HG03558 (cell line): ENCODE results near the gene GLIS1.

Experiments used
- ATAC-seq: cut with Tn5 transposase; IDR thresholded peaks from one replicate; pipeline ENCODE4 v1.9.1; 2021; ENCODE audit warnings: moderate number of reproducible peaks; ENCODE audit not compliant: unreplicated experiment; ENCODE audit errors: extremely low read depth

The GLIS1 gene

GRCh38 chr1:53696571-53696970, 42.4 kb downstream of the GLIS1 start:
- ATAC-seq: no peak

- ATAC-seq: no peak
These were observed 42.9 kb downstream of the GLIS1 start for GRCh38 chr1:53696051-53696450.

DNA sequence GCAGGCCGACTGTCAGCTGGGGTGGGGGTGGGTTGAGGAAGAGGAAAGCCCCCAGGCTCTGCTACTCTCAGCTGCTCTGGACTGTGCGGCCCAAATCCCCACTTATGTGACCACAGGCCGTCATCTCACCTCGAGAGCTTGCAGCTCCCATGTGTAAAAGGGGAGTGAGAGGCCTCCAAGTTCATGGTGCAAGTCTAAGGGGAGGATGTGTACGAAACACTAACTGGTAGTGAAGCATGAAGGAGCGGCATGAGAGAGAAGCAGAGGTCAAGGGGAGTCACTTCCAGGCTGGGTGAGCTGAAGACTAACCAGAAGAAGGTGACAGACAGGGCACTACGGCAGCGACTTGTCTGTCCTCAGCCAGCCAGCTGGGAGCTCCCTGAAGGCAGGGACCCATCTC, 43.8 kb downstream of the GLIS1 start:
- no peak for ATAC-seq

- no peak for ATAC-seq
These were observed 44.3 kb downstream of the GLIS1 start for GRCh38 chr1:53694718-53695091.

GRCh38 chr1:53693773-53694717, 44.9 kb downstream of the GLIS1 start:
- no peak for ATAC-seq

GRCh38 chr1:53693339-53693738, 45.6 kb downstream of the GLIS1 start:
- ATAC-seq: no peak

DNA sequence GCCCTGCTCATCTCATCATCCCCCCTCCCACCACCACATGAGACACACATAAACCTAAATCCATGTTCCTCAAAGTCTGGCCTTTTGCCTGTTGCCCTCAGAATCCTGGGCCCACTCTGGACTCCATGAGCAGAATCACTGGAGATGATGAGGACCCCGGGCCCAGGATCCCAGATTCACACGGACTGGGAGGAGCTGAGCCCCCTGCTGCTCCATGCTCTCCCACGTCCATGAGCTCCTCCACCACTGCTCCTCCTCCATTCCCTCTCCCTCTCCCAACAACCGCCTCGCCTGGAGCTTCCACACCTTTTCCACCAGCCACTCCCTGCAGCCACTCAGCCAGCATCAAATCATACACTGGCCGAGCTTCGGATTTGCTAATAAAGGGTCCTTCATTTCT, 47.6 kb downstream of the GLIS1 start:
- ATAC-seq: no peak

DNA sequence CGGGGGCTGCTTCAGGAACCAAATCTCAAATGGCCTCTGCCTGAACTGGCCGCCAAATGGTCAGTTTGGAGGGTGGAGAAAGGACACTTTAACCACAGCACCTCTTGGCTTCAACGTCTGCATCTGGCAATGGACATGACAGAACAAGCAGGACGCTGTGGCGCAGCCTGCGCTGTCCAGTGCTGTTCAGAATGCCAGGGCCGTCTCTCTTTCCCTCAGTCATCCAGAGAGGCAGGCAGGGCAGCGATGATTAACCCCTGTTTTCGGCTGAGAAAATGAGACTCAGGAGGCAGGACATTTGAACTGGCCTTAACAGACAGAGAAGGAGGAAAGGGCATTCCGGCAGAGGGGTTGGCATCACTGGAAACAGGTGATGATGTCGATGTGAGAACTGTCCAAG, 48.6 kb downstream of the GLIS1 start:
- no peak for ATAC-seq

- no peak for ATAC-seq
These were observed 49.1 kb downstream of the GLIS1 start for GRCh38 chr1:53689736-53690326.

GRCh38 chr1:53689223-53689622, 49.7 kb downstream of the GLIS1 start:
- no peak for ATAC-seq

DNA sequence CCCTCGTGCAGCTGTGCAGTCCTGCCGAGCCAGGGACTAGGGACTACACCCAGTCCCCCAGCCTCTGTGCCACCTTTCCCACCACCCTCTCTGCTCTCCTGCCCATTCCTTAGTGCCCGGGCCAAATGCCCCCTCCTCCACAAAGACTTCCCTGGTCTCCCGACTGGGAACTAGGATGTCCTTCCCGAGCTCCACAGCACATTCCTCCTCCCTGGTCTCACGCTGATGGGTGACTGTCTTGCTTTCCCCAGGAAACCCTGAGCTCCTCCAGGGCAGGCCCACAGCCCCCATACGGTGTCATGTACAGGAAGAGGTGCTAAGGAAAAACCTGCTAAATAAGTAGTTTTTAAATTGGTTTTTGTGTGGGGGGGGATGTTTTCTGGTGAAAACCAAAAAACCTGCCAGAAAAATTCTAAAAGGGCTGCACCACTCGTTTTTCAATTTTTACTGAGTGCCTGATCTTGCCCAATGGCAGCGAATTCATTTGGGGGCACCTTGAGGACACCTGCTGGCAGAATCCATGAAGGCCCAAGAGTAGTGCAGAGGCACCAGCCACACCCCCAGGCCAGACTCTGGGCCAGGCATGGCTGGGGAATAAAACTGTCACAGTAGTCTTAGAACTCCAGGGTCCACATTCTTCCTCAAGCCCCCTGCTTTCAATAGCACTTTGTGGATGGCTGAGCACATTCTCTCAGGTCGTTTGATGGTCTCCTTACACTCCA, 50.4 kb downstream of the GLIS1 start:
- ATAC-seq: no peak

DNA sequence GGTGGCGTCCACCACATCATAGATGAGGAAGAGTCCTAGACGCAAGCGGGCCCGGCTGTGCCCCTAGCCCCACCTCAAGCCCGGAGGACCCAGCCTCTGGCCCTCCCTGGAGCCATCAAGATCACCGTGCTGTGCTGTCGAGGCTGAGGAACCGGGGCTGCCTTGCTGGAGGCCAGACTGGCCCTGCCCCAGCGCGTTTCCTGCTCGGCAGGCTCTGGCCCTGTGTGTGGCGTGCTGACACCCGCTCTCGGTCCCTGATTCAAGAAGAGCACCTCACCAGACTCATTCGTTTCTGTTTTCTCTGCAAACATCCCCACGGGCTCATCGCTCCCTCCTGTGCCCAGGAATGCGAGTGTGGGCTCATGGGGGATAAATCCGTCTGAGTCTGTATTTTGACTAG, 51.1 kb downstream of the GLIS1 start:
- ATAC-seq: no peak

DNA sequence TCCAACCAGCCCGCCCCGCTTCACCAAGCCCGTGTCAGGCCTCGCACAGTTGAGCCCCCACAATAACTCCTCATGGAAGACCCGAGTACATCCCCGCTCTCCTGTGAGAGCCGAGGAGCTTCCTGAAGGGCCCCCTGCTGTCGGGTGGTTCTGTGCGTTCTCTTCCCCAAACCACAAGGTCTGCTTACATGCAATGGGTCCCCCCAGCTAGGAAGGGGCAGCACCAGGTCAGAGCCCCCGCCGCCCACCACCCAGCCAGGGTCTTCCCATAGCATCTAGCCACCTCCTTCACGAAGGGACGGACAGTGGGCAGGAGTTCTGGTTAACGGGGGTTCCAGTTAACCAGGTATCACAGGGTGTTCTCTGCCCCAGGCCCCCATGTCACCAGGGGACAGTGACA, 51.5 kb downstream of the GLIS1 start:
- ATAC-seq: no peak

GRCh38 chr1:53686965-53687267, 52.0 kb downstream of the GLIS1 start:
- ATAC-seq: no peak

DNA sequence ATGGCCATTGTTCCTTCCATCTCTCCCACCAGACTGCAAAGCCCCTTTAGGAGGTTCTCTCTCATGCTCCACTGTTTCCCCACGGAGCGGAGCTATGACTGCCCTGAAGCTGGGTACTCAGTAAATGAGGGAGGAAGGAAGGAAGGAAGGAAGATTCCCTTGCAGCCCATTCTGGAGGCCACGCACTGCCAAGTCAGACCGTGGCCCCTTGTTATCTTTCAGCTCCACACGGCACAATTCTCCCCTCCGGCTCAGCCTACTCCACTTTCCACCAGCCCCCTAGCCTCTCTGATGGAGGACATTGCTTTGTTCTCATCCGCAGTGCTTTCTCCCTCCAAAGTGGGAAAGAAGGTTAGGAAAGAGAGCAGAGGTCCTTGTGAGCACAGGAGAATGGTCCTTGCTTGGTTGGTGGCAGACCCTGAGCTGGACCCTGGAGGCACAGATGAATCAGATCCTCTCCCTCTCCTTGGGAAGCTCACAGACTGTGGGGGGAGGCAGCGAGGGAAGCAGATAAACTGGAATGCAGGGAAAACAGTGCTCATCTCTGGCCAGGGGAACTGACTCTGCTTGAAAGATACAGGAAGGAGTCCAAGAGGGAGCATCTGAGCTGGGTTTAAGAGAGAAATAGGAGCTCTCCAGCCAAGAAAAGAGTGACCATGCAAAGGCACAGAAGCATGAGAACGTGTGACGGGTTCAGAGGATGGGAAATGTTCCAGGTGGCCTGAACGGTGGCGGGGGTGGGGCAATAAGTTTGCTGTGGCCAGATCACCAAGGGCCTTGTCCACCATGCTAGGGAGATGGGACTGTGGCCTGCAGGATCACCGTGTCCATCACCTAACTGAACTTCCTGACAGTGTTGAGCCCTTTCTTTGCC, 52.6 kb downstream of the GLIS1 start:
- no peak for ATAC-seq

DNA sequence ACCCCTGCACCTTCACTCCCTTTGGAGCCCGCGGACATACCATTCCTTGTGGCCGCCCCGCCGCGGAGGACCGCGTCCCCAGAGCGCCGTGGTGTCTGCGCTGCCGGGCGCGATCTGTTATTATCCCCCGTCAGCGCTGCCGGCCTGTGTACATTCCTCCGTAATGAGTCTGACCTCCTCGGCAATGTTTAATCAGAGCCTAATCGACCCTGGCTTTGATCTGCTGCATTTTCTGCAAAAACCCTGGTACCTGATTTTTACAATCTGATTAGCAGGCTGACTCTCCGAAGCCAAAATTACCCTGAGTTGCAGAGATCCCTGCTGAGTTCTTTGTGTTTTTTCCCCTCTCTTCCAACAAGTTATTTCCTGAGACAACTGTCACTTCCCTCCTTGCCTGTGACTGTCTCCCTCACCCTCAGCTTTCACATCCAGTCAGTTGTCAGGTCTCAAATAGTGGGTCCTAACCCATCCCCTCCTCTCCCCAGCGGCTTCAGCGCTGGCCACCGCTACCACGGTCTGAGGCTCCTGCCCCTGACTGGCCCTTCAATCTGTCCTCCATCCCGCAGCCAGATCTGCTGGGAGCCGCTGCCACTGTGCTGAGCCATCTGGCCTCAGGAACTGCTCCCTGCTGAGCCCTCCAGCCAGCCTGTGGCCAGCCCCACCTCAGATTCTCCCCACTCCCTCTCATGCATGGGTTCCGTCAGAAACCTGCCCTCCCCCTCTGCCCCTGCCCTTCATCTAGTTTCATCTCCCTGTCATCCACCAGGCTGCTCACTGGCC, 53.5 kb downstream of the GLIS1 start:
- ATAC-seq: no peak

DNA sequence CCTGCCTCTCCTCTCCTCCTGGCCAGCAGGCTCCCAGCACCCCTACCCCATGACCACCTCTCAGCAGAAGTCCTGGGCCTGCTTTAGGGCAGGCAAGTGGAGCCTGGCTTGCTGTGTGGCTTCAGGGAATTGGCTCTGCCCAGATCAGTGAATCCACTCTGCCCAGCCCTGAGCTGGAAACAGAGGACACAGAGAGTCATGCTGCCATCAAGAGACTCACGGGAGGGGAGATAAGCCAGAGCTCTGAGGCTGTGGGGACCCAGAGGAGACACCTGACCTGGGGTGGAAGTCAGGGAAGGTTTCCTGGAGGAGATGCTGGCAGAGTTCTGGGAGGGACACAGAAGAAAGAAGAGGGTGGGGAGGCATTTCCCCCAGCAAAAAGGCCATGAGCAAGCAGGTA, 54.2 kb downstream of the GLIS1 start:
- ATAC-seq: no peak

DNA sequence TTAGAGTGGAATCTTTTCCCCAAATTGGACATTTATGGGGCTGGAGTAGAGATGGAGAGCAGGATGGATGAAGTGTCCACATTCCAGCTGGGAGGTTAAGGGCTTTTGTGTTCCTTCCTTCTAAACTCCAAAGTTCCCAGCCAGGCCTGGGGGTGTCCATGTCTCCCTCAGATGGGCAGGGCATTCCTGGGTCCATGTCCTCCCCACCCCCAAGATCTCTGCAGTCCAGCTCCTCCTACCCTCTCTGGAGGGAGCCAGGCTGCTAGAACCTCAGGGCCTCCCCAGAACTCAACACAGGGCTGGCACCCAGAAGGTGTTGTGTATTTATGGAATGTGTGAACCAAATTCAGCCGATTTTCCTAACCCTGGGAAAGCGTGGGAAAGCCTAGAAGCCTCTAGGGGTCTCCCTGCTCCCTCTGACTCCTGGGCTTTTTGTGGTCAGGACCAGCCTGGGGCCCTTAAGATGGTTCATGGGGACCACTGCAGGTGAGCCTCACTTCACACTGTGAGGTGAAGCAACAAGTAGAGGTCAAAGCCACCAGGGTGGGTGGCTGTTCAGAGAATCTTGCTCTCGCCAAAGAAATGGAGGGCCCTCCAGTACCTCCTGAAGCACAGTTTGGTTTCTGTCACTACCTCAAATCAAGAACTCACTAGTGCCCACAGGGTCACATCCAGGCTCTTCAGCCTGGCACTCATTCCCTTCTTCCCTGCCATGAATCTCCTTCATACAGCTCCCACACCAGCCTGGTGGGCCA, 54.8 kb downstream of the GLIS1 start:
- ATAC-seq: no peak

- no peak for ATAC-seq
These were observed 56.1 kb downstream of the GLIS1 start for GRCh38 chr1:53682881-53683280.
